Testis (tissue), 2 donors: ENCODE measurements around the gene IFT52.
A peak's percentile ranks its signal among the peaks of the same experiment; 100 is the strongest.

ENCODE experiments used
- CTCF ChIP-seq, 3 experiments: fragments of 450-650 bp in 2 of 3; fragments of 200-600 bp in 1 of 3; sonication (generic) in 1 of 3; IDR thresholded peaks; one replicate each; pipeline ENCODE4 v1.5.1; 2016 to 2019; ENCODE audit warnings: antibody characterized with exemption in 3 of 3, mild to moderate bottlenecking in 2 of 3, moderate library complexity in 1 of 3
- POLR2A ChIP-seq: fragments of 450-650 bp; IDR thresholded peaks from one replicate; pipeline ENCODE4 v1.6.1; 2017; ENCODE audit warnings: antibody characterized with exemption, mild to moderate bottlenecking, moderate library complexity

GRCh38 chr20:43590392-43591303 is at the start of gene IFT52:
- no peak for TF ChIP-seq CTCF (IDR thresholded peaks at IDR 0.05)
- TF ChIP-seq POLR2A, result peak; percentile 23
